ENCODE measurements around the gene RAB40A.

DNA sequence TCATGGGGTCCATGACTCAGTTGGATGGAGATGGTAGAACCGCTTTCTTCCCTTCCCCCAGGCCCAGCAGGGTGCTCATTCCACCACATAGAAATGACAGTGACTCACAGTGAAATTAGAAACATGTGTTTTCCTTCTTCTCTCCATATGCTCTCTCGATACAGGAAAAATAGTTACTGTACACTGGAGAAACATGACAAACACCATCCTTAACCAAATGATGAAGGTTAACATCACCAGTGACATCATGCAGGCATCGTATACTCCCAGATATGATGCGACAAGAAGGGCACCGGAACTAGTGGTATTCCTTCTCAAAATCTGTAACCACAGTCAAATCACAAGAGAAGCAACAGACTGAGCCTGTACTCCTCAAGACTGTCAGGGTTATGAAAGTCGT lies 11.7 kb upstream of the RAB40A start:
- TF ChIP-seq, protein P1, sequence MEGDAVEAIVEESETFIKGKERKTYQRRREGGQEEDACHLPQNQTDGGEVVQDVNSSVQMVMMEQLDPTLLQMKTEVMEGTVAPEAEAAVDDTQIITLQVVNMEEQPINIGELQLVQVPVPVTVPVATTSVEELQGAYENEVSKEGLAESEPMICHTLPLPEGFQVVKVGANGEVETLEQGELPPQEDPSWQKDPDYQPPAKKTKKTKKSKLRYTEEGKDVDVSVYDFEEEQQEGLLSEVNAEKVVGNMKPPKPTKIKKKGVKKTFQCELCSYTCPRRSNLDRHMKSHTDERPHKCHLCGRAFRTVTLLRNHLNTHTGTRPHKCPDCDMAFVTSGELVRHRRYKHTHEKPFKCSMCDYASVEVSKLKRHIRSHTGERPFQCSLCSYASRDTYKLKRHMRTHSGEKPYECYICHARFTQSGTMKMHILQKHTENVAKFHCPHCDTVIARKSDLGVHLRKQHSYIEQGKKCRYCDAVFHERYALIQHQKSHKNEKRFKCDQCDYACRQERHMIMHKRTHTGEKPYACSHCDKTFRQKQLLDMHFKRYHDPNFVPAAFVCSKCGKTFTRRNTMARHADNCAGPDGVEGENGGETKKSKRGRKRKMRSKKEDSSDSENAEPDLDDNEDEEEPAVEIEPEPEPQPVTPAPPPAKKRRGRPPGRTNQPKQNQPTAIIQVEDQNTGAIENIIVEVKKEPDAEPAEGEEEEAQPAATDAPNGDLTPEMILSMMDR (IDR thresholded peaks at IDR 0.05; ENCODE audit: insufficient read depth, low read length), result no peak
- TF ChIP-seq POLR2AphosphoS5 (IDR thresholded peaks at IDR 0.05; ENCODE audit: low read depth), result no peak
- no peak for TF ChIP-seq SPI1 (IDR thresholded peaks at IDR 0.05; ENCODE audit: borderline replicate concordance, low read depth)
- TF ChIP-seq, protein P2, sequence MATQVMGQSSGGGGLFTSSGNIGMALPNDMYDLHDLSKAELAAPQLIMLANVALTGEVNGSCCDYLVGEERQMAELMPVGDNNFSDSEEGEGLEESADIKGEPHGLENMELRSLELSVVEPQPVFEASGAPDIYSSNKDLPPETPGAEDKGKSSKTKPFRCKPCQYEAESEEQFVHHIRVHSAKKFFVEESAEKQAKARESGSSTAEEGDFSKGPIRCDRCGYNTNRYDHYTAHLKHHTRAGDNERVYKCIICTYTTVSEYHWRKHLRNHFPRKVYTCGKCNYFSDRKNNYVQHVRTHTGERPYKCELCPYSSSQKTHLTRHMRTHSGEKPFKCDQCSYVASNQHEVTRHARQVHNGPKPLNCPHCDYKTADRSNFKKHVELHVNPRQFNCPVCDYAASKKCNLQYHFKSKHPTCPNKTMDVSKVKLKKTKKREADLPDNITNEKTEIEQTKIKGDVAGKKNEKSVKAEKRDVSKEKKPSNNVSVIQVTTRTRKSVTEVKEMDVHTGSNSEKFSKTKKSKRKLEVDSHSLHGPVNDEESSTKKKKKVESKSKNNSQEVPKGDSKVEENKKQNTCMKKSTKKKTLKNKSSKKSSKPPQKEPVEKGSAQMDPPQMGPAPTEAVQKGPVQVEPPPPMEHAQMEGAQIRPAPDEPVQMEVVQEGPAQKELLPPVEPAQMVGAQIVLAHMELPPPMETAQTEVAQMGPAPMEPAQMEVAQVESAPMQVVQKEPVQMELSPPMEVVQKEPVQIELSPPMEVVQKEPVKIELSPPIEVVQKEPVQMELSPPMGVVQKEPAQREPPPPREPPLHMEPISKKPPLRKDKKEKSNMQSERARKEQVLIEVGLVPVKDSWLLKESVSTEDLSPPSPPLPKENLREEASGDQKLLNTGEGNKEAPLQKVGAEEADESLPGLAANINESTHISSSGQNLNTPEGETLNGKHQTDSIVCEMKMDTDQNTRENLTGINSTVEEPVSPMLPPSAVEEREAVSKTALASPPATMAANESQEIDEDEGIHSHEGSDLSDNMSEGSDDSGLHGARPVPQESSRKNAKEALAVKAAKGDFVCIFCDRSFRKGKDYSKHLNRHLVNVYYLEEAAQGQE (IDR thresholded peaks at IDR 0.05; ENCODE audit: insufficient replicate concordance, low read depth), result no peak
